Lower lobe of right lung (tissue), 2 donors: Measurements from ENCODE around the gene KIF5C. TPM values are rescaled to one million over a fixed set of nuclear protein-coding genes. Genes with fewer than 3 reads are reported as not detected.
A peak's percentile ranks its signal among the peaks of the same experiment; 100 is the strongest.
"Not testable (repeated sequence)": the region's sequence is repeated elsewhere in the genome, so short reads cannot be mapped to it uniquely, and the experiment has no call there.

Experiments
- ATAC-seq, 2 donors: fragments of 200-7000 bp; cut with Tn5 transposase; one replicate each; pipeline ENCODE4 v1.9.1; 2020 to 2022; ENCODE audit warnings: mild to moderate bottlenecking in 2 of 2, moderate library complexity in 2 of 2
- DNase-seq: peaks from one replicate; pipeline ENCODE4 v3.0.0-alpha.2; 2020
- H3K27ac ChIP-seq: fragments of 200-600 bp; one replicate; pipeline ENCODE4 v1.8.0; 2022
- H3K27me3 ChIP-seq: fragments of 200-600 bp; one replicate; pipeline ENCODE4 v1.8.0; 2022; ENCODE audit warnings: low read depth
- H3K36me3 ChIP-seq: fragments of 200-600 bp; one replicate; pipeline ENCODE4 v1.8.0; 2022; ENCODE audit warnings: mild to moderate bottlenecking
- H3K4me1 ChIP-seq: fragments of 200-600 bp; one replicate; pipeline ENCODE4 v1.8.0; 2022
- H3K4me3 ChIP-seq: fragments of 200-600 bp; one replicate; pipeline ENCODE4 v1.8.0; 2022; ENCODE audit warnings: mild to moderate bottlenecking
- H3K9me3 ChIP-seq: fragments of 200-600 bp; one replicate; pipeline ENCODE4 v1.8.0; 2022
- CTCF ChIP-seq: fragments of 200-600 bp; IDR thresholded peaks from one replicate; pipeline ENCODE4 v1.8.0; 2022; ENCODE audit warnings: antibody characterized with exemption, mild to moderate bottlenecking
- intact Hi-C: fragments of 100-400 bp; cut with DNase I; formaldehyde crosslinking; loops from one replicate; pipeline ENCODE4 v1.11.0; 2022
- total RNA-seq: library from RNA; stranded (reverse); fragmentation: NEBNext Ultra II Directional; extraction: Animal tissue kit (Norgen Biotek cat#: 25700); gene quantifications from one replicate; pipeline ENCODE4 v1.2.1, GENCODE V29; 2021
- donor health status: DM: no; HTN: yes; CAD: no; lungs with severe emphysema.

Gene KIF5C
- total RNA-seq, 1 donor from 2014 or later = 0.47 TPM

GRCh38 chr2:148848146-148848545, 26.9 kb upstream of the KIF5C start:
- no peak for ATAC-seq
- H3K27ac ChIP-seq = no peak overlapping the region
- intact Hi-C loops = no loop called here
- no peaks in the 10 kb centered on the region for H3K36me3 ChIP-seq
- H3K9me3 ChIP-seq = peaks cover 5% of the 10 kb centered on the region
- H3K27me3 ChIP-seq = no peaks in the 10 kb centered on the region
- no peak for DNase-seq
- H3K4me1 ChIP-seq = no peaks in the 10 kb centered on the region
- no peak overlapping the region for H3K4me3 ChIP-seq
- no peak for TF ChIP-seq CTCF

- Histone ChIP-seq H3K9me3 (peaks cover 5% of the 10 kb centered on the region), H3K4me3 (no peak overlapping the region), H3K4me1 (no peaks in the 10 kb centered on the region), H3K27me3 (no peaks in the 10 kb centered on the region), H3K27ac (no peak overlapping the region), H3K36me3 (no peaks in the 10 kb centered on the region)
- TF ChIP-seq CTCF = no peak
- no peak for ATAC-seq
- DNase-seq = no peak
- intact Hi-C loops = no loop called here
These were observed 21.6 kb upstream of the KIF5C start for GRCh38 chr2:148853458-148853857.

- no peak for TF ChIP-seq CTCF
- intact Hi-C loops = no loop called here
These were observed 15.0 kb upstream of the KIF5C start for GRCh38 chr2:148860037-148860436.

GRCh38 chr2:148861367-148861766, 13.7 kb upstream of the KIF5C start:
- no peak for TF ChIP-seq CTCF
- no peak for ATAC-seq
- no peak overlapping the region for H3K27ac ChIP-seq

More at GRCh38 chr2:148860037-148860436, 15.0 kb upstream of the KIF5C start:
- Histone ChIP-seq H3K27ac (no peak overlapping the region), H3K36me3 (no peaks in the 10 kb centered on the region), H3K4me1 (no peaks in the 10 kb centered on the region), H3K9me3 (no peaks in the 10 kb centered on the region), H3K27me3 (no peaks in the 10 kb centered on the region), H3K4me3 (no peak overlapping the region)
- no peak for DNase-seq
- ATAC-seq = peak; percentile 60 to 68

GRCh38 chr2:148862478-148862877, 12.5 kb upstream of the KIF5C start:
- intact Hi-C loops, ATAC-seq, H3K36me3 ChIP-seq: not testable (repeated sequence)

More at GRCh38 chr2:148861367-148861766, 13.7 kb upstream of the KIF5C start:
- Histone ChIP-seq H3K4me3 (no peak overlapping the region), H3K4me1 (no peaks in the 10 kb centered on the region), H3K27me3 (no peaks in the 10 kb centered on the region), H3K36me3 (no peaks in the 10 kb centered on the region), H3K9me3 (no peaks in the 10 kb centered on the region)
- no peak for DNase-seq
- intact Hi-C loops = no loop called here

GRCh38 chr2:148865512-148865911, 9.5 kb upstream of the KIF5C start:
- no peaks in the 10 kb centered on the region for H3K36me3 ChIP-seq
- TF ChIP-seq CTCF = no peak
- DNase-seq (no peak), ATAC-seq (no peak)
- H3K27me3 ChIP-seq = no peaks in the 10 kb centered on the region
- no peaks in the 10 kb centered on the region for H3K4me1 ChIP-seq
- no peaks in the 10 kb centered on the region for H3K9me3 ChIP-seq
- no peak overlapping the region for H3K4me3 ChIP-seq
- no peak overlapping the region for H3K27ac ChIP-seq
- intact Hi-C loops = no loop called here

More at GRCh38 chr2:148862478-148862877, 12.5 kb upstream of the KIF5C start:
- not testable (repeated sequence) for DNase-seq, H3K4me3 ChIP-seq, H3K4me1 ChIP-seq, H3K27me3 ChIP-seq, H3K9me3 ChIP-seq, H3K27ac ChIP-seq
